Measurements from ENCODE around the gene SECISBP2.

- TF ChIP-seq, protein P1, sequence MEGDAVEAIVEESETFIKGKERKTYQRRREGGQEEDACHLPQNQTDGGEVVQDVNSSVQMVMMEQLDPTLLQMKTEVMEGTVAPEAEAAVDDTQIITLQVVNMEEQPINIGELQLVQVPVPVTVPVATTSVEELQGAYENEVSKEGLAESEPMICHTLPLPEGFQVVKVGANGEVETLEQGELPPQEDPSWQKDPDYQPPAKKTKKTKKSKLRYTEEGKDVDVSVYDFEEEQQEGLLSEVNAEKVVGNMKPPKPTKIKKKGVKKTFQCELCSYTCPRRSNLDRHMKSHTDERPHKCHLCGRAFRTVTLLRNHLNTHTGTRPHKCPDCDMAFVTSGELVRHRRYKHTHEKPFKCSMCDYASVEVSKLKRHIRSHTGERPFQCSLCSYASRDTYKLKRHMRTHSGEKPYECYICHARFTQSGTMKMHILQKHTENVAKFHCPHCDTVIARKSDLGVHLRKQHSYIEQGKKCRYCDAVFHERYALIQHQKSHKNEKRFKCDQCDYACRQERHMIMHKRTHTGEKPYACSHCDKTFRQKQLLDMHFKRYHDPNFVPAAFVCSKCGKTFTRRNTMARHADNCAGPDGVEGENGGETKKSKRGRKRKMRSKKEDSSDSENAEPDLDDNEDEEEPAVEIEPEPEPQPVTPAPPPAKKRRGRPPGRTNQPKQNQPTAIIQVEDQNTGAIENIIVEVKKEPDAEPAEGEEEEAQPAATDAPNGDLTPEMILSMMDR (conservative IDR thresholded peaks at IDR 0.05), result no peak
- TF ChIP-seq EZH2 (IDR thresholded peaks at IDR 0.05; ENCODE audit: low read depth), result no peak
These were observed 50.7 kb downstream of the SECISBP2 start for GRCh38 chr9:89368978-89369377.
